DND-41 (cell line): Measurements from ENCODE around the gene TXNDC11.

Source experiments
- ATAC-seq: fragments of 200-7000 bp; cut with Tn5 transposase; 3 replicates; pipeline ENCODE4 v1.9.1; 2021; ENCODE audit warnings: low read depth; ENCODE audit not compliant: insufficient read depth
- DNase-seq: peaks from one replicate; pipeline ENCODE4 v3.0.0-alpha.2; 2020
- H2AFZ ChIP-seq: 2 replicates; pipeline ENCODE4 v1.6.0; 2012; ENCODE audit warnings: low read depth, low read length
- H3K27ac ChIP-seq: 2 replicates; pipeline ENCODE4 v1.5.1; 2012; ENCODE audit warnings: low read length, inconsistent platforms
- H3K27me3 ChIP-seq: fragments of 200-600 bp; sonication (generic); 2 replicates; pipeline ENCODE4 v1.6.0; 2012; ENCODE audit warnings: low read length, mild to moderate bottlenecking, inconsistent platforms; ENCODE audit not compliant: insufficient read depth, poor library complexity
- H3K36me3 ChIP-seq: 2 replicates; pipeline ENCODE4 v1.5.1; 2012; ENCODE audit warnings: low read length, inconsistent platforms; ENCODE audit not compliant: insufficient read depth
- H3K4me1 ChIP-seq: 2 replicates; pipeline ENCODE4 v1.5.1; 2012; ENCODE audit warnings: mild to moderate bottlenecking, low read length; ENCODE audit not compliant: insufficient read depth
- H3K4me2 ChIP-seq: 2 replicates; pipeline ENCODE4 v1.6.0; 2012; ENCODE audit warnings: mild to moderate bottlenecking, moderate library complexity, low read length, inconsistent platforms; ENCODE audit not compliant: insufficient read depth
- H3K4me3 ChIP-seq, 2 experiments: fragments of 200-600 bp in 1 of 2; shearing (Covaris generic) in 1 of 2; 2 replicates each; pipeline ENCODE4 v1.5.1; 2012 to 2016; ENCODE audit warnings: inconsistent platforms in 2 of 2, low read length in 2 of 2, mild to moderate bottlenecking in 2 of 2, low read depth in 1 of 2, moderate library complexity in 1 of 2
- H3K79me2 ChIP-seq: 2 replicates; pipeline ENCODE4 v1.6.0; 2012; ENCODE audit warnings: low read length, inconsistent platforms; ENCODE audit not compliant: insufficient read depth
- H3K9ac ChIP-seq: 2 replicates; pipeline ENCODE4 v1.6.0; 2012; ENCODE audit warnings: low read depth, mild to moderate bottlenecking, inconsistent platforms, low read length, moderate library complexity
- H3K9me3 ChIP-seq: 2 replicates; pipeline ENCODE4 v1.5.1; 2012; ENCODE audit warnings: low read length, moderate library complexity, mild to moderate bottlenecking, inconsistent platforms; ENCODE audit not compliant: insufficient read depth, severe bottlenecking
- H4K20me1 ChIP-seq: 2 replicates; pipeline ENCODE4 v1.6.0; 2012; ENCODE audit warnings: low read length; ENCODE audit not compliant: insufficient read depth
- EZH2 ChIP-seq: IDR thresholded peaks from 3 replicates; pipeline ENCODE4 v1.6.1; 2012; ENCODE audit warnings: borderline replicate concordance, low read depth, mild to moderate bottlenecking, moderate library complexity, low read length, inconsistent platforms; ENCODE audit not compliant: severe bottlenecking
- TF ChIP-seq, protein P1 (sequence below): IDR thresholded peaks from 2 replicates; pipeline ENCODE4 v1.5.1; 2012; ENCODE audit warnings: borderline replicate concordance, low read length, moderate library complexity, mild to moderate bottlenecking; ENCODE audit not compliant: poor library complexity, severe bottlenecking; ENCODE audit errors: extremely low read depth

Gene TXNDC11

DNA sequence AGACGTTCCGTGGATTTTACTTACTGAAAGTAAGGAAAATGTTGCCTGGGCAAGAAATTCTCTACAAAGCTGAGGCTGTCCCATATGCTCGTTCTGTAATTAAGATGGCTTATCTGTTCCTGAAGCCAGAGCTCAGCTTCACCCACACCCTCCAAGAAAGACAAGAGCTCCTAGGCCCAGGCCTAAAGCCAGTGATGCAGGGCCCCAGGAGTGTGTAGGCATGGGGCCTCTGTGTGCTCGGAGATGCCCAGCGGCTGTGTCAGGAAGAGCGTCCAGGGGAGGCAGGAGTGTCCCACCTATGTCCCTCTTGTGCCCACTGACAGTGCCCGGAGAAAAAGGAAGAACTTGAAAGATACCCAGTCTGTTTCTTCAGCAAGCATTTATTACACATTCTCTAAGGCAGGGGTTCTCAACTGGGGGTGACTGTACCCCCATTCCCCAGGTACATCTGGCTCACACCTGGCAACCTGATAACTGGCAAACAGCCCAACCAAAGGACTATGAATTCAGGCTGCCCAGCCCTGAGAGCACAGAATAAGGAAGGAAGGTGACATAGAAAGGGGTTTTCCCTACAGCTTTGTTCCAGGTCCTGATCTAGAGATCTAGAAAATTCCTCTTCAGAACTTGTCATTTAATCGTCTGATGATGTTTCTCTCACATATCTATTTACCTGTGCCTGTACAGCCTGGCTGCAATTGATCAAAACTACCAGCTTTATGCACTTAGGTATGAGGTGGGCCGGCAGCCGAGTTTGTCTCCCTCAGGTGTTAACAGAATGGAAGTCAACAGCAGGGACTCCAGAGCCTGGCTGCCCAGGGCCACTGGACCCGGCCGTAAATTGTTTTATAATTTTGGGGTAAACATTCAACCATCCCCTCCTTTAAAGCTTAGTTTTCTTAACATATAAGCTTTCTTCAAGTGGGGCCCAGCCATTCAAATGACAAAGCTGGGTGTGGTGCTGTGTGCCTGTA lies 62.4 kb downstream of the TXNDC11 start:
- DNase-seq: no peak
- H3K27ac ChIP-seq: no peak overlapping the region
- TF ChIP-seq, protein P1, sequence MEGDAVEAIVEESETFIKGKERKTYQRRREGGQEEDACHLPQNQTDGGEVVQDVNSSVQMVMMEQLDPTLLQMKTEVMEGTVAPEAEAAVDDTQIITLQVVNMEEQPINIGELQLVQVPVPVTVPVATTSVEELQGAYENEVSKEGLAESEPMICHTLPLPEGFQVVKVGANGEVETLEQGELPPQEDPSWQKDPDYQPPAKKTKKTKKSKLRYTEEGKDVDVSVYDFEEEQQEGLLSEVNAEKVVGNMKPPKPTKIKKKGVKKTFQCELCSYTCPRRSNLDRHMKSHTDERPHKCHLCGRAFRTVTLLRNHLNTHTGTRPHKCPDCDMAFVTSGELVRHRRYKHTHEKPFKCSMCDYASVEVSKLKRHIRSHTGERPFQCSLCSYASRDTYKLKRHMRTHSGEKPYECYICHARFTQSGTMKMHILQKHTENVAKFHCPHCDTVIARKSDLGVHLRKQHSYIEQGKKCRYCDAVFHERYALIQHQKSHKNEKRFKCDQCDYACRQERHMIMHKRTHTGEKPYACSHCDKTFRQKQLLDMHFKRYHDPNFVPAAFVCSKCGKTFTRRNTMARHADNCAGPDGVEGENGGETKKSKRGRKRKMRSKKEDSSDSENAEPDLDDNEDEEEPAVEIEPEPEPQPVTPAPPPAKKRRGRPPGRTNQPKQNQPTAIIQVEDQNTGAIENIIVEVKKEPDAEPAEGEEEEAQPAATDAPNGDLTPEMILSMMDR: no peak
- TF ChIP-seq EZH2: no peak
- no peaks in the 10 kb centered on the region for H3K4me1 ChIP-seq
- no peaks in the 10 kb centered on the region for H3K9me3 ChIP-seq
- no peak for ATAC-seq
- no peak overlapping the region for H3K9ac ChIP-seq
- H3K4me3 ChIP-seq: no peak overlapping the region
- no peak overlapping the region for H3K4me2 ChIP-seq
- peaks cover 91% of the 10 kb centered on the region for H3K36me3 ChIP-seq
- H3K27me3 ChIP-seq: no peaks in the 10 kb centered on the region
- no peak overlapping the region for H2AFZ ChIP-seq
- no peaks in the 10 kb centered on the region for H3K79me2 ChIP-seq
- H4K20me1 ChIP-seq: peaks cover 27% of the 10 kb centered on the region

DNA sequence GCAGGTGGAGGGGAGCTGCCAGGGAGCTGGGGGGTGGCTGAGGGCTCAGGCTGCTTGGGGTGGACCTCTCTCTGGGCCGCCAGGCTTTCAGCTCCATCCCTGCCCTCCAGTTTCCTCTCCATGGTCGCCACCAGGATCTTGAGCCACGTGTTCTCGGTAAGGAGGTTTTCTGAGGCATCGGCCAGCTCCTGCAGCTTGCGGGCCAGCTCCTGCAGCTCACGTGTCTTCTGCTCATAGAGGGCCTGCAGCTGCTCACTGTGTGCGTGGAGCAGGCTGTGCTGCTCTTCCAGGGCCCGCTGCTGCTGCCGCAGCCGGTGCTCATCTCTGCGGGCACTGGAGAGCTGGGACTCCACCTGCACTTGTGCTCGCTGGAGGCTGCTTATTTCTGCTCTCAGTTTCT lies 63.4 kb downstream of the TXNDC11 start:
- no peak overlapping the region for H2AFZ ChIP-seq
- TF ChIP-seq EZH2: no peak
- TF ChIP-seq, protein P1: no peak
- H3K79me2 ChIP-seq: peaks cover 2% of the 10 kb centered on the region; the same call in 1 of the 2 replicates
- peaks cover 82% of the 10 kb centered on the region for H3K36me3 ChIP-seq
- no peak overlapping the region for H3K9ac ChIP-seq
- DNase-seq (no peak), ATAC-seq (no peak)
- no peaks in the 10 kb centered on the region for H3K4me1 ChIP-seq
- no peak overlapping the region for H3K4me3 ChIP-seq
- no peak overlapping the region for H3K4me2 ChIP-seq
- H4K20me1 ChIP-seq: peaks cover 34% of the 10 kb centered on the region
- no peaks in the 10 kb centered on the region for H3K27me3 ChIP-seq
- H3K27ac ChIP-seq: no peak overlapping the region
- H3K9me3 ChIP-seq: no peaks in the 10 kb centered on the region

DNA sequence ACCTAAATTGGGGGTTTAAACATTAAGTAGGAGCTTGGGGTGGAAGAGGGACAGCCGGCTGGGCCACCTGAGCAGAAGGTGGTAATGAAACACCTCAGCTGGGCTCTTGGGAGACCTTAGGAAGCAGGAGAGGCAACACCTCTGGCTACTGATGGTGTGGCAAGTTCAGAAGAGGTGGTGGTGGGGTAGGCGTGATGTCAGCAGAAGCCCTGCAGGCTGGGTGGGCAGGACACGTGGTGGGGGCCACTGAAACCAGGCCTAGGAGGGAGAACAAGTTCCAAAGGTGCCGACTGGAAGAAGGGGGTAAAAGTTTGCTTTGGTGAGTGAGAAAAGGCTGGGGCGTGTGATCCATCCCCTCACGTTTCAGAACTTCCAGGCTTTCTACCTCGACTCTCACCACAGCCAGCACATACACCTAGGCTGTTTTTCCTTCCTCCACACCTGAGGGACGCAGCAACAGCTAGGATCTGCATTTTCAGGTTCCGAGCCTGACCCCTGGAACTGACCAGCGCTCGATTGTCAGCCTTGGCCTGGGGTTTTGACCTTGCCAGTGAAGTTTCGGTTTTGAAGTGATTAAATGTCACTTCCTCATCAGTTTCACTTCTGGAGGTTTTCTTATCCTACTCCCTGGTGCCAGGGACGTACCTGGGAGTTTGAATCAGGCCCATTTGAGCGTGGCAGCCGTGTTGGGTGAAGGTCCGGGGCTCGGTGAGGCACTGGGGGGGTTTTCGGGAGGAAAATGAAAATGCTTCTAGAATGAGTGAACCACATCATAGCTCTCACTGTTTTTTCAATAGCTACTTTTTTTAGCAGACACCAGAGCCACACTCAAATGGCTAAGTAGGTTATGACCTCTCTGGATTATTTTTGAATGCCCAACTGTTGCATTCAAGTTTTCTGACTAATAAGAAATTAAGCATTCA lies 64.4 kb downstream of the TXNDC11 start:
- DNase-seq (no peak), ATAC-seq (no peak)
- Histone ChIP-seq H3K36me3 (peaks cover 75% of the 10 kb centered on the region), H3K4me1 (no peaks in the 10 kb centered on the region), H3K27me3 (no peaks in the 10 kb centered on the region), H2AFZ (no peak overlapping the region), H3K9me3 (no peaks in the 10 kb centered on the region), H3K4me2 (no peak overlapping the region), H3K27ac (0 out of 2 replicates have a peak overlapping the region, but pooled peaks have one; percentile 9), H3K79me2 (peaks cover 11% of the 10 kb centered on the region; the same call in 1 of the 2 replicates), H4K20me1 (peaks cover 44% of the 10 kb centered on the region), H3K4me3 (no peak overlapping the region), H3K9ac (no peak overlapping the region)
- TF ChIP-seq, protein P1: no peak
- no peak for TF ChIP-seq EZH2
